Gastrocnemius medialis (tissue), 4 donors: ENCODE results near the gene SYNJ2.

Experiments
- POLR2A ChIP-seq, 2 donors: fragments of 450-650 bp; IDR thresholded peaks; one replicate each; pipeline ENCODE4 v1.6.1; 2017; ENCODE audit warnings: antibody characterized with exemption in 2 of 2, mild to moderate bottlenecking in 2 of 2, moderate library complexity in 2 of 2
- TF ChIP-seq, protein P1 (sequence below), 5 experiments: fragments of 450-650 bp in 3 of 5; fragments of 200-600 bp in 2 of 5; sonication (generic) in 2 of 5; IDR thresholded peaks in 4 of 5; conservative IDR thresholded peaks in 1 of 5; 1 replicate in 4 of 5; 2 replicates in 1 of 5; pipeline ENCODE4 v1.5.1; 2016 to 2019; ENCODE audit warnings: antibody characterized with exemption in 5 of 5, mild to moderate bottlenecking in 3 of 5, moderate library complexity in 3 of 5

DNA sequence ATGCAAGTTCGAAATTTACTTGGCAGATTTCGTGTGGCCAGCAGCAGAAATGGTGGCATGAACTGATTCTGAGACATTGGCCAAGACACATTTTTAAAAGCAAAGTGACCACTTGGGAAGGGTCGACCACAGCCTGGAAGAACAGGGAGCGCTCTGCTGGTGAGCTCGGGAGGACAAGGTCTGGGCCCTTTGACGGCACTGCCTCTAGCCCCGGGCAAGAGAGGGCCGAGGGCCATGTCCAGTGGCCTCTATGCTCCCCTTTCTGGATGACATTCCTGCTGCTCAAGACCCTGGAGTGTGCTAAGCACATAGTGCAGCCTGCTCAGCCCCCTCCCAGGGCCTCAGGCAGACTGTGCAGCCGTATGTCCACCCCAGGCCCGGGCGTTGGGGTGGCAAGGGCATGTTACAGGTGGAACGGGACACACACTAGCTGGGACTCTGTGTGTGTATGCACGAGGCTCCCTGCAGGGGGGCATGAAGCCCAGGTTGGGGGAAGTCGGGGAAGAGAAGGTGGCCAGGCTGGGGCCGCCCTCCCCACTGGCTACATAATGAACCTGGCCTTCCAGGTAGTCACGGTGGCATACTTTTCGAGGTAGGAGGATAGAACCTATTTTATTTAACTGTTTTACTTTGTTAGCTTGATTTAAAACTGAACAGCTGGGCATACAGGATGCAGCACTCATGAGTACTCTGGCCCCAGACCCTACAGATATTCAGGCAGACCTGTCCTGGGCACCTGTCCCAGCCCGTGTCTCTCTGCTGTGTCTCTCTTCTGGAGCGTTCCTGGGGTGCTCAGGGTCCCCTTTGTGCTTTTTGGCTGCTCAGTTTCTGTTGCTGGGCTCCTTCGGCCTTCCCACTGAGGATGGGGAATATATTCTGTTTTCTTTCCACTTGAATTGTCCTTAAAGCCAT lies 6.4 kb downstream of the SYNJ2 start:
- TF ChIP-seq, protein P1, sequence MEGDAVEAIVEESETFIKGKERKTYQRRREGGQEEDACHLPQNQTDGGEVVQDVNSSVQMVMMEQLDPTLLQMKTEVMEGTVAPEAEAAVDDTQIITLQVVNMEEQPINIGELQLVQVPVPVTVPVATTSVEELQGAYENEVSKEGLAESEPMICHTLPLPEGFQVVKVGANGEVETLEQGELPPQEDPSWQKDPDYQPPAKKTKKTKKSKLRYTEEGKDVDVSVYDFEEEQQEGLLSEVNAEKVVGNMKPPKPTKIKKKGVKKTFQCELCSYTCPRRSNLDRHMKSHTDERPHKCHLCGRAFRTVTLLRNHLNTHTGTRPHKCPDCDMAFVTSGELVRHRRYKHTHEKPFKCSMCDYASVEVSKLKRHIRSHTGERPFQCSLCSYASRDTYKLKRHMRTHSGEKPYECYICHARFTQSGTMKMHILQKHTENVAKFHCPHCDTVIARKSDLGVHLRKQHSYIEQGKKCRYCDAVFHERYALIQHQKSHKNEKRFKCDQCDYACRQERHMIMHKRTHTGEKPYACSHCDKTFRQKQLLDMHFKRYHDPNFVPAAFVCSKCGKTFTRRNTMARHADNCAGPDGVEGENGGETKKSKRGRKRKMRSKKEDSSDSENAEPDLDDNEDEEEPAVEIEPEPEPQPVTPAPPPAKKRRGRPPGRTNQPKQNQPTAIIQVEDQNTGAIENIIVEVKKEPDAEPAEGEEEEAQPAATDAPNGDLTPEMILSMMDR (IDR thresholded peaks at IDR 0.05 in 4 of 5, conservative IDR thresholded peaks at IDR 0.05 in 1 of 5) = no peak
- no peak for TF ChIP-seq POLR2A (IDR thresholded peaks at IDR 0.05)
